ENCODE results near the gene RSAD1. TPM values are rescaled to one million over a fixed set of nuclear protein-coding genes. Genes with fewer than 3 reads are reported as not detected.
A peak's percentile ranks its signal among the peaks of the same experiment; 100 is the strongest.

The RSAD1 gene
- total RNA-seq, 2 donors from 2014 or later = 26.6 to 35.8 TPM

- Mint-ChIP-seq H3K9me3 (no peaks in the 10 kb centered on the region), H3K27me3 (ENCODE audit: insufficient read depth) (peaks cover 50% of the 10 kb centered on the region), H3K36me3 (ENCODE audit: low read depth) (peaks cover 30% of the 10 kb centered on the region), H3K4me3 (peak overlapping the region; percentile 42), H3K27ac (no peak overlapping the region), H3K4me1 (peaks cover 16% of the 10 kb centered on the region)
- peak; percentile 67 for DNase-seq
- H3K27me3 ChIP-seq (ENCODE audit: control insufficient read depth, insufficient read depth, low read length, poor library complexity, severe bottlenecking) = peaks cover 16% of the 10 kb centered on the region
- no peak overlapping the region for H3K27ac ChIP-seq (ENCODE audit: low read depth, low read length)
- H3K36me3 ChIP-seq (ENCODE audit: control insufficient read depth, insufficient read depth, low read length) = no peaks in the 10 kb centered on the region
- no peaks in the 10 kb centered on the region for H3K9me3 ChIP-seq (ENCODE audit: control insufficient read depth, low read length)
- H3K4me1 ChIP-seq (ENCODE audit: control insufficient read depth, insufficient read depth, low read length) = no peaks in the 10 kb centered on the region
- no peak overlapping the region for H3K4me3 ChIP-seq (ENCODE audit: low read length)
- H3K9ac ChIP-seq (ENCODE audit: extremely low read depth, low read length, poor library complexity, severe bottlenecking) = no peak overlapping the region
- 86 to 94% methylated on average over 6 to 13 of the region's 13 CpGs for WGBS, 2 experiments (ENCODE audit: insufficient coverage in 1 of 2, insufficient read length in 1 of 2)
- TF ChIP-seq CTCF (conservative IDR thresholded peaks at IDR 0.05) = no peak
Measured at GRCh38 chr17:50467855-50468303, 10.8 kb upstream of the RSAD1 start.

GRCh38 chr17:50468304-50469207, 10.1 kb upstream of the RSAD1 start, which contains the start of gene CHAD:
Gene CHAD (minus strand): TSS chr17:50468880. CDS start chr17:50468813, 67 bp downstream.
- 60 to 75% methylated on average over 26 to 71 of the region's 71 CpGs for WGBS, 2 experiments (ENCODE audit: insufficient coverage in 1 of 2, insufficient read length in 1 of 2)
- Histone ChIP-seq H3K9ac (ENCODE audit: extremely low read depth, low read length, poor library complexity, severe bottlenecking) (no peak within 1 kb of the TSS), H3K36me3 (ENCODE audit: control insufficient read depth, insufficient read depth, low read length) (no peaks in the 10 kb centered on the region), H3K27ac (ENCODE audit: low read depth, low read length) (no peak within 1 kb of the TSS), H3K4me1 (ENCODE audit: control insufficient read depth, insufficient read depth, low read length) (no peaks in the 10 kb centered on the region), H3K4me3 (ENCODE audit: low read length) (no peak within 1 kb of the TSS), H3K27me3 (ENCODE audit: control insufficient read depth, insufficient read depth, low read length, poor library complexity, severe bottlenecking) (peaks cover 16% of the 10 kb centered on the region), H3K9me3 (ENCODE audit: control insufficient read depth, low read length) (no peaks in the 10 kb centered on the region)
- peaks cover 16% of the 10 kb centered on the region for H3K4me1 Mint-ChIP-seq
- H3K9me3 Mint-ChIP-seq = no peaks in the 10 kb centered on the region
- peak; percentile 75 for DNase-seq
- H3K4me3 Mint-ChIP-seq = peak within 1 kb of the TSS; percentile 42
- no peak within 1 kb of the TSS for H3K27ac Mint-ChIP-seq
- H3K36me3 Mint-ChIP-seq (ENCODE audit: low read depth) = peaks cover 30% of the 10 kb centered on the region
- H3K27me3 Mint-ChIP-seq (ENCODE audit: insufficient read depth) = peaks cover 50% of the 10 kb centered on the region
- no peak for TF ChIP-seq CTCF (conservative IDR thresholded peaks at IDR 0.05)

DNA sequence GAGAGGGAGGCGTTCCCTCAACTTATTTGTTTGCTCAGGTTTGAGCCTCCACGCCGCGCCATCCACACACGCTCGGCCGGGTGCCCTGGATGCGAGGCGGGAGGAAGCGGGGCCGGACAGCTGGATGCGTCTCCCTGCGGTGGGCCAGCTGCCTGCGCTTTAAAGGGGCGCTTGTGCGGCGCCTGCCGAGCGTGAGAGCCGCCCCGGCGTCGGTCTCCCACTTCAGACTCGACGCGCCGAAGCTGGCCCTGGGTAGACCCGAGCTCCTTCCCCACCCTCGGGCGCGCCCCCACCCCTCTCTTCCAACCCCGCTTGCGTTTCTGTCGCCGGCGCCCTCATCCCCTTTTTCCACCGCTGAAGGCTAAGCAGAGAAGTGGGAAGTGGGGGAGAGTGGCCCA, 9.5 kb upstream of the RSAD1 start:
- peaks cover 16% of the 10 kb centered on the region for H3K4me1 Mint-ChIP-seq
- no peak overlapping the region for H3K27ac Mint-ChIP-seq
- TF ChIP-seq CTCF (conservative IDR thresholded peaks at IDR 0.05) = no peak
- Histone ChIP-seq H3K27me3 (ENCODE audit: control insufficient read depth, insufficient read depth, low read length, poor library complexity, severe bottlenecking) (peaks cover 16% of the 10 kb centered on the region), H3K9ac (ENCODE audit: extremely low read depth, low read length, poor library complexity, severe bottlenecking) (no peak overlapping the region), H3K9me3 (ENCODE audit: control insufficient read depth, low read length) (no peaks in the 10 kb centered on the region), H3K4me1 (ENCODE audit: control insufficient read depth, insufficient read depth, low read length) (no peaks in the 10 kb centered on the region), H3K27ac (ENCODE audit: low read depth, low read length) (no peak overlapping the region), H3K4me3 (ENCODE audit: low read length) (no peak overlapping the region), H3K36me3 (ENCODE audit: control insufficient read depth, insufficient read depth, low read length) (no peaks in the 10 kb centered on the region)
- DNase-seq = peak; percentile 60
- H3K4me3 Mint-ChIP-seq = peak overlapping the region; percentile 24
- peaks cover 50% of the 10 kb centered on the region for H3K27me3 Mint-ChIP-seq (ENCODE audit: insufficient read depth)
- H3K36me3 Mint-ChIP-seq (ENCODE audit: low read depth) = peaks cover 32% of the 10 kb centered on the region
- no peaks in the 10 kb centered on the region for H3K9me3 Mint-ChIP-seq
- WGBS, 2 experiments (ENCODE audit: insufficient coverage in 1 of 2, insufficient read length in 1 of 2) = 56 to 79% methylated on average over 5 to 33 of the region's 37 CpGs

Measured in endodermal cell (in vitro differentiated cells).